Gastroesophageal sphincter (tissue), 4 donors: Measurements from ENCODE around the gene C10orf90. TPM values are rescaled to one million over a fixed set of nuclear protein-coding genes. Genes with fewer than 3 reads are reported as not detected.

ENCODE experiments used
- ATAC-seq: fragments of 150-250 bp; one replicate; pipeline ENCODE4 v1.9.1; 2016; ENCODE audit warnings: mild to moderate bottlenecking, moderate library complexity
- H3K27ac ChIP-seq, 4 donors: fragments of 200-600 bp; sonication (generic) in 3 of 4; 1 replicate in 3 of 4; 2 replicates in 1 of 4; pipeline ENCODE4 v1.5.1; 2016 to 2019
- H3K27me3 ChIP-seq: fragments of 200-600 bp; sonication (generic); one replicate; pipeline ENCODE4 v1.5.1; 2019
- H3K36me3 ChIP-seq, 2 donors: fragments of 200-600 bp; sonication (generic); one replicate each; pipeline ENCODE4 v1.5.1; 2019; ENCODE audit warnings: control low read depth in 1 of 2
- H3K4me1 ChIP-seq, 3 donors: fragments of 200-600 bp; sonication (generic); 1 replicate in 2 of 3; 2 replicates in 1 of 3; pipeline ENCODE4 v1.5.1; 2016 to 2019; ENCODE audit warnings: control low read depth in 2 of 3
- H3K4me3 ChIP-seq, 2 donors: fragments of 200-600 bp; sonication (generic); one replicate each; pipeline ENCODE4 v1.5.1; 2019; ENCODE audit warnings: mild to moderate bottlenecking in 1 of 2, moderate library complexity in 1 of 2
- H3K9me3 ChIP-seq, 3 donors: fragments of 200-600 bp; sonication (generic); one replicate each; pipeline ENCODE4 v1.5.1; 2017 to 2019; ENCODE audit warnings: control low read depth in 2 of 3
- EP300 ChIP-seq: sonication (generic); formaldehyde crosslinking; IDR thresholded peaks from one replicate; pipeline ENCODE4 v1.6.1; 2017; ENCODE audit warnings: antibody characterized with exemption, mild to moderate bottlenecking
- POLR2A ChIP-seq, 2 donors: fragments of 450-650 bp; IDR thresholded peaks; one replicate each; pipeline ENCODE4 v1.6.1; 2017; ENCODE audit warnings: antibody characterized with exemption in 2 of 2, mild to moderate bottlenecking in 2 of 2, moderate library complexity in 1 of 2
- POLR2AphosphoS5 ChIP-seq: sonication (generic); formaldehyde crosslinking; IDR thresholded peaks from one replicate; pipeline ENCODE4 v1.6.1; 2017; ENCODE audit warnings: antibody characterized with exemption
- WGBS, 2 donors: methylation state at CpG; one replicate each; pipeline ENCODE4 v1.1.5; 2018; ENCODE audit warnings: low coverage in 1 of 2; 5-methylcytosine and 5-hydroxymethylcytosine counted together
- total RNA-seq, 4 donors: library from RNA; depleted of rRNA; stranded (reverse); fragments of >200 nt; gene quantifications; one replicate each; pipeline ENCODE4 v1.1.0, GENCODE V29; 2016
- TF ChIP-seq, protein P1 (sequence below), 4 experiments: fragments of 200-600 bp in 2 of 4; fragments of 450-650 bp in 2 of 4; sonication (generic) in 1 of 4; IDR thresholded peaks; one replicate each; pipeline ENCODE4 v1.5.1; 2017 to 2019; ENCODE audit warnings: antibody characterized with exemption in 4 of 4, mild to moderate bottlenecking in 2 of 4, moderate library complexity in 2 of 4

The C10orf90 gene
- total RNA-seq, 4 donors from 2014 or later, result not detected

DNA sequence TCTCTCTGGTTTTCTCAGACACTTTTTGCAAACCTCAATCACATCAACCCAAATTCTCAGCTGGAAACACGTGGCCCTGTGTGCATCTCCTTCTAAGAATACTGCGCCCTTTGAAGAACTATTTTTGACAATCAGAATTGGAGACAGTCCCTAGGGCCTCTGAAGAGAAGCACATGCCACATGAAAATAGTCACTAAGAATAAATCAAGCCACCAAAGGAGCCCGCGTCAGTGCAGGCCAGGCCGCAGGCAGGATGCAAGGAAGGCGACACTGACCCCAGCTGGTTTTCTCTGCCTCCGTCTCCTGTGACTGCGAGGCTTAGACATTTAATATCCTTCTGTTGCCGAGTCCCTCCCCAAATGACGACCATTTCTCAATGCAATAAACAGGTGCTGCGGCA is 194.2 kb downstream of the C10orf90 start:
- TF ChIP-seq POLR2A (IDR thresholded peaks at IDR 0.05), result no peak
- no peak for TF ChIP-seq POLR2AphosphoS5
- no peak for TF ChIP-seq EP300
- TF ChIP-seq, protein P1, sequence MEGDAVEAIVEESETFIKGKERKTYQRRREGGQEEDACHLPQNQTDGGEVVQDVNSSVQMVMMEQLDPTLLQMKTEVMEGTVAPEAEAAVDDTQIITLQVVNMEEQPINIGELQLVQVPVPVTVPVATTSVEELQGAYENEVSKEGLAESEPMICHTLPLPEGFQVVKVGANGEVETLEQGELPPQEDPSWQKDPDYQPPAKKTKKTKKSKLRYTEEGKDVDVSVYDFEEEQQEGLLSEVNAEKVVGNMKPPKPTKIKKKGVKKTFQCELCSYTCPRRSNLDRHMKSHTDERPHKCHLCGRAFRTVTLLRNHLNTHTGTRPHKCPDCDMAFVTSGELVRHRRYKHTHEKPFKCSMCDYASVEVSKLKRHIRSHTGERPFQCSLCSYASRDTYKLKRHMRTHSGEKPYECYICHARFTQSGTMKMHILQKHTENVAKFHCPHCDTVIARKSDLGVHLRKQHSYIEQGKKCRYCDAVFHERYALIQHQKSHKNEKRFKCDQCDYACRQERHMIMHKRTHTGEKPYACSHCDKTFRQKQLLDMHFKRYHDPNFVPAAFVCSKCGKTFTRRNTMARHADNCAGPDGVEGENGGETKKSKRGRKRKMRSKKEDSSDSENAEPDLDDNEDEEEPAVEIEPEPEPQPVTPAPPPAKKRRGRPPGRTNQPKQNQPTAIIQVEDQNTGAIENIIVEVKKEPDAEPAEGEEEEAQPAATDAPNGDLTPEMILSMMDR (IDR thresholded peaks at IDR 0.05), result no peak

DNA sequence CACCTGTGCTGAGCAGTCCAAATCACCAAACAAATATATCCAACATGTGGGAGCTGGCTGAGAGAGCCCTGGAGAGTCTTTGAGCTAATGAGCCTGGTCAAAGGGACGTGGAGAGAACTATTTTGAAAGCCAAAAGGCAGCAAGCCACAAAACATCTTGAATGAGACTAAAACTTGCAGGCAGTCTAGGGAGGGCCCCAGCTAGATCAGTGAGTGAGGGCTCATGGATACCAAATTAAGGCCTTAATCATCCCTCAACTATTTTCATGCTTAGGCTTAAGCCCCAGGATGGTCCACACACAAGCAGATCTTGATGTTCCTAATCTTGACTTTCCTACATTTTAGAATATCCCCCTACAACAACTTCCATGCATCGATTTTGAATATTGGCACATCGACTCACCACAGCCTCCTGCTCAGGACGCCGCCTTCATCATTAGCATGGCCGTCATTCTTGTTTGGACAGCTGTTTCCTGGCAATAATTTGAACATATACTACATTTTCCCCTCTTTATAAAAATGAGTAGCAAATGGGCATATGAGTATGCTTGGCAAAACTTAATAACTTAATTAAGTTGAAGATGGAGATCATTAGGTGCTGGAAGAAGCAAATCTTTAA is 195.3 kb downstream of the C10orf90 start:
- no peaks in the 10 kb centered on the region for H3K36me3 ChIP-seq
- no peaks in the 10 kb centered on the region for H3K27me3 ChIP-seq
- no peaks in the 10 kb centered on the region for H3K9me3 ChIP-seq
- TF ChIP-seq POLR2A (IDR thresholded peaks at IDR 0.05) (no peak), POLR2AphosphoS5 (no peak), EP300 (no peak)
- TF ChIP-seq, protein P1 (IDR thresholded peaks at IDR 0.05), result no peak
- no peak for ATAC-seq
- no peak overlapping the region for H3K4me3 ChIP-seq
- no peak overlapping the region for H3K27ac ChIP-seq
- no peaks in the 10 kb centered on the region for H3K4me1 ChIP-seq
- 77 to 80% methylated on average over 3 to 6 of the region's 6 CpGs for WGBS, 2 donors

More for the DNA sequence above, 194.2 kb downstream of the C10orf90 start:
- 43 to 69% methylated on average over 5 to 11 of the region's 11 CpGs for WGBS, 2 donors
- H3K9me3 ChIP-seq, result no peaks in the 10 kb centered on the region
- ATAC-seq, result no peak
- H3K27me3 ChIP-seq, result no peaks in the 10 kb centered on the region
- no peak overlapping the region for H3K4me3 ChIP-seq
- no peaks in the 10 kb centered on the region for H3K36me3 ChIP-seq
- no peak overlapping the region for H3K27ac ChIP-seq
- H3K4me1 ChIP-seq, result no peaks in the 10 kb centered on the region

DNA sequence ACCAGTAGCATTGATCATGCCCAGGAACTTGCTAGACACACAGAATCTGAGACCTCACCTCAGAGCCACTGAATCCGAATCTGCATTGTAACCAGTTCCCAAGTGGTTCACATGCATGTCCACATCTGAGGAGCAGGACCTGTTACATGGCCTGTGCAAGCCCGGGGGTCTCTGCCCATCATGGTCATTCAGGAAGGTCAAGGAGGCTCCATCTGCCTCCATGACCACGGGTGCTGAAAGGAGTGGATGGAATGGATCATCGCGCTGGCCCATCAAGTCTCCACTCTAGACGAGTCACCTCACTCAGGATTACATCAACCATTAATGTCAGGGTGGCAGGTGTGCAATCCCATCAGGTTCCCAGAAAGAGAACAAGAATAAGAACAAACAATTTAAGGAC is 196.5 kb downstream of the C10orf90 start:
- no peaks in the 10 kb centered on the region for H3K9me3 ChIP-seq
- ATAC-seq, result no peak
- no peaks in the 10 kb centered on the region for H3K36me3 ChIP-seq
- H3K4me3 ChIP-seq, result no peak overlapping the region
- H3K27me3 ChIP-seq, result no peaks in the 10 kb centered on the region
- 85% methylated on average over 2 of the region's 6 CpGs; no CpG with 5 or more reads in 1 of the 2 donors for WGBS, 2 donors
- TF ChIP-seq EP300 (no peak), POLR2AphosphoS5 (no peak), POLR2A (IDR thresholded peaks at IDR 0.05) (no peak)
- TF ChIP-seq, protein P1 (IDR thresholded peaks at IDR 0.05), result no peak
- H3K4me1 ChIP-seq, result no peaks in the 10 kb centered on the region
- no peak overlapping the region for H3K27ac ChIP-seq

DNA sequence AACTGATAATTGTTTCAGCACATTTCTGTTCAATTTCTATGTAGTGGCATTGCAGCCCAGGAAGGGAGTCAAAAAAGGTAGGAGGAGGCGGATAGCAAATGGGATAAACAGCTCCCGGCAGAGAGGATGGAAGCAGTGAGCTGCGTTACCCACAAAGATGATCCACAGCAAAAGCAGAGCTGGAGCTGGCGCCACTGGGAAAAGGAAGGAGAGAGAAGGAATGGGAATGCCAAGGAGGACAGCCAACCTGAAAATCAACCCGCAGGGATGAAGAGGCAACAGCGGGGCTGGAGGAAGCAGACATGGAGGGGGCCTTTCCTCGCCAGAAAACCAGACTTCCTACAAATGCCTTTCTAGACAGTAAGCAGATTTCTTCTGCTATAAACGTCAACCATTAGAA is 199.5 kb downstream of the C10orf90 start:
- no peak overlapping the region for H3K27ac ChIP-seq
- H3K9me3 ChIP-seq, result no peaks in the 10 kb centered on the region
- H3K36me3 ChIP-seq, result no peaks in the 10 kb centered on the region
- peaks cover 3% of the 10 kb centered on the region for H3K27me3 ChIP-seq
- no peaks in the 10 kb centered on the region for H3K4me1 ChIP-seq
- ATAC-seq, result no peak
- 60% methylated on average over 6 to 7 of the region's 8 CpGs for WGBS, 2 donors
- H3K4me3 ChIP-seq, result no peak overlapping the region
- TF ChIP-seq POLR2AphosphoS5, result no peak
- no peak for TF ChIP-seq EP300
- TF ChIP-seq, protein P1 (IDR thresholded peaks at IDR 0.05), result no peak
- no peak for TF ChIP-seq POLR2A (IDR thresholded peaks at IDR 0.05)

DNA sequence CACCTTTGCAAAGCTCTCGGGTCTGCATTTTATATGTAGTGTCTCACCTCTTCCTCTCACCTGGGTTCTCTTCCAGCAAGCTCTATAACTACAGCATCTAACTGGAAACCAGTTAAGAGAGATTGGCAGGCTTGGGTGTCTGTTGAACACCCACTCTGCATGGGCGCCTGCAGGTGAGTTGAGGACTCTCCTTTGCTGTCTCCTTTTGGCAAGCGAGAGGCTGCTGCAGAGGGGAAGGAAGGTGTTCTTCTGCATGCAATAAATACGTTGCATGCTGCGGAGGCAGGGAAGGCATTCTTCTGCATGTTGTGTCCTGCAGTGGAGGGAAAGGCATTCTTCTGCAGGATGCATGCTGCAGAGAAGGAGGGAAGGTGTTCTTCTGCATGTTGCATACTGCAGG is 200.8 kb downstream of the C10orf90 start:
- no peak for ATAC-seq
- Histone ChIP-seq H3K4me1 (no peaks in the 10 kb centered on the region), H3K9me3 (no peaks in the 10 kb centered on the region), H3K27me3 (peaks cover 3% of the 10 kb centered on the region), H3K27ac (no peak overlapping the region), H3K36me3 (no peaks in the 10 kb centered on the region), H3K4me3 (no peak overlapping the region)
- WGBS, 2 donors, result 71 to 82% methylated on average over 1 to 3 of the region's 5 CpGs
- no peak for TF ChIP-seq POLR2AphosphoS5
- TF ChIP-seq, protein P1 (IDR thresholded peaks at IDR 0.05), result no peak
